Activated CD8-positive, alpha-beta memory T cell treated with anti-CD3 and anti-CD28 coated beads for 4 hours (primary cell): ENCODE data around the gene AMHR2.

Experiments
- DNase-seq, 2 donors: peaks; one replicate each; pipeline ENCODE4 v3.0.0-alpha.2; 2020; ENCODE audit warnings: low read depth in 2 of 2

Gene AMHR2

GRCh38 chr12:53452159-53453077 is 28.8 kb downstream of the AMHR2 start:
- peak; percentile 53 to 63 for DNase-seq

- no peak for DNase-seq
Measured at GRCh38 chr12:53453953-53454640, 30.4 kb downstream of the AMHR2 start.

GRCh38 chr12:53454707-53455106 is 31.1 kb downstream of the AMHR2 start:
- DNase-seq: no peak

- no peak for DNase-seq
Measured at GRCh38 chr12:53456654-53457366, 33.2 kb downstream of the AMHR2 start.

- DNase-seq: no peak
Measured at GRCh38 chr12:53459097-53459496, 35.4 kb downstream of the AMHR2 start.

GRCh38 chr12:53461059-53461458 is 37.4 kb downstream of the AMHR2 start:
- no peak for DNase-seq

GRCh38 chr12:53461591-53461990 is 37.9 kb downstream of the AMHR2 start:
- DNase-seq: no peak

GRCh38 chr12:53462935-53463334 is 39.3 kb downstream of the AMHR2 start:
- no peak for DNase-seq

- DNase-seq: no peak
Measured at GRCh38 chr12:53463802-53464560, 40.3 kb downstream of the AMHR2 start.

- DNase-seq: no peak
Measured at GRCh38 chr12:53464685-53465418, 41.2 kb downstream of the AMHR2 start.

- DNase-seq: no peak
Measured at GRCh38 chr12:53465679-53466078, 42.0 kb downstream of the AMHR2 start.

- no peak for DNase-seq
Measured at GRCh38 chr12:53466640-53467039, 43.0 kb downstream of the AMHR2 start.

GRCh38 chr12:53467082-53467481 is 43.4 kb downstream of the AMHR2 start:
- DNase-seq: no peak

GRCh38 chr12:53467880-53468279 is 44.2 kb downstream of the AMHR2 start:
- no peak for DNase-seq

- DNase-seq: no peak
Measured at GRCh38 chr12:53468282-53468681, 44.6 kb downstream of the AMHR2 start.

- DNase-seq: no peak
Measured at GRCh38 chr12:53472056-53472582, 48.5 kb downstream of the AMHR2 start.

- no peak for DNase-seq
Measured at GRCh38 chr12:53474077-53474476, 50.4 kb downstream of the AMHR2 start.

- DNase-seq: no peak
Measured at GRCh38 chr12:53474819-53475218, 51.2 kb downstream of the AMHR2 start.

GRCh38 chr12:53476769-53477209 is 53.1 kb downstream of the AMHR2 start:
- DNase-seq: no peak

- no peak for DNase-seq
Measured at GRCh38 chr12:53478865-53479264, 55.2 kb downstream of the AMHR2 start.

GRCh38 chr12:53479331-53479730 is 55.7 kb downstream of the AMHR2 start:
- DNase-seq: no peak
